ENCODE data around the gene PHYHIPL. TPM values are rescaled to one million over a fixed set of nuclear protein-coding genes. Genes with fewer than 3 reads are reported as not detected.

The PHYHIPL gene
- total and polyA plus RNA-seq, 4 donors: 1.3 to 3.0 (median 2.0) TPM

DNA sequence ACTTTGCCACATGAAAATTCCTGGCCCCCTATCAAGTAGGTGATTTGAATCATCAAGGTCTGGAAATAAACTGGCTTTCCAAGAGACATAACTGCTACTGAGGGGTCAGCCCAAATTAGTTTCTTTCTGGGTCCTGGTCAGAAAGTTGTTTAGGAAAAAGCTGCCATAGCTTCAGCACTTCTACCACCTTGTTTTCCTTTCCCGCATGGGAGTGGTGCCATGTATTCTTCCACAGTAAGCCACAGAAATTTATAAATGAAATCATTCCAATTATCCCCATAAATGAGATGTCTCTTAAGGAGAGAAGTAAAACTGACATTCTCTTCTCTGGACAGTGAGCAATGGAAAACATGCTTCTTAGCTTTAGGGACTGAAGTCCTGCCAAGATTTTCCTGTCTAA lies 80.8 kb downstream of the PHYHIPL start:
- Histone ChIP-seq H3K9me3 (ENCODE audit: control insufficient read depth in 4 of 4, low read length in 3 of 4) (no peaks in the 10 kb centered on the region), H3K27ac (ENCODE audit: low read depth in 1 of 2, low read length in 2 of 2) (no peak overlapping the region), H3K4me1 (ENCODE audit: control insufficient read depth in 4 of 4, insufficient read depth in 4 of 4, low read length in 3 of 4) (no peaks in the 10 kb centered on the region), H3K27me3 (ENCODE audit: control insufficient read depth in 4 of 4, insufficient read depth in 4 of 4, low read length in 3 of 4) (no peaks in the 10 kb centered on the region), H3K4me3 (ENCODE audit: low read depth in 1 of 3, low read length in 3 of 3) (no peak overlapping the region), H3K36me3 (ENCODE audit: control insufficient read depth in 4 of 4, insufficient read depth in 3 of 4, low read depth in 1 of 4, low read length in 3 of 4) (peaks cover 0 to 3% (median 0%) of the 10 kb centered on the region in 4 donors), H3K9ac (ENCODE audit: low read depth in 1 of 2, low read length in 2 of 2) (no peak overlapping the region)
- no peak for DNase-seq (ENCODE audit: low spot score)
- 96% methylated on average over 1 of the region's 1 CpG for WGBS
- TF ChIP-seq NR2F2 (IDR thresholded peaks at IDR 0.05): no peak

DNA sequence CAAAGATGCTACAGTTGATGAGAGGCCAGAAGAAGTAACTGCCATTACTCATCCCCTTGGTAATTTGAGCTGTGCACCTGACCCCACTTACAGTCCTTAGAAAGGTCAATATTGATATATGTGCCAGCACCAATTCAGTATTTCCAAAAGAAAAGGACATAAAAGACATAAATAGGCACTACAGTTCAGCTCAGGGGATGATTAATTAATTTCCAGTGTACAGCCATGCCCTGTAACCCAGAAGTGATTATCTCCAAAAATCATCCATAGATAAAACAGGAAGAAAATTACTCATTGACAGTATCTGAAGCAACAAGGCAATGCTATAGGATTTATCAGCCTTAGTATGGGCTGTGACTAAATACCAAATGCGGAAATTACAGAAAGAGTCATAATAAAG lies 82.4 kb downstream of the PHYHIPL start:
- H3K4me1 ChIP-seq (ENCODE audit: control insufficient read depth in 4 of 4, insufficient read depth in 4 of 4, low read length in 3 of 4): no peaks in the 10 kb centered on the region
- no peak for TF ChIP-seq HNF4A (conservative IDR thresholded peaks at IDR 0.05)
- TF ChIP-seq FOXA2 (IDR thresholded peaks at IDR 0.05): no peak
- TF ChIP-seq SP1 (IDR thresholded peaks at IDR 0.05): no peak
- TF ChIP-seq YY1 (IDR thresholded peaks at IDR 0.05): no peak
- no peak for TF ChIP-seq MAX (IDR thresholded peaks at IDR 0.05)
- no peak overlapping the region for H3K4me3 ChIP-seq (ENCODE audit: low read depth in 1 of 3, low read length in 3 of 3)
- 100% methylated on average over 1 of the region's 1 CpG for WGBS
- no peaks in the 10 kb centered on the region for H3K36me3 ChIP-seq (ENCODE audit: control insufficient read depth in 4 of 4, insufficient read depth in 3 of 4, low read depth in 1 of 4, low read length in 3 of 4)
- no peaks in the 10 kb centered on the region for H3K9me3 ChIP-seq (ENCODE audit: control insufficient read depth in 4 of 4, low read length in 3 of 4)
- H3K9ac ChIP-seq (ENCODE audit: low read depth in 1 of 2, low read length in 2 of 2): no peak overlapping the region
- no peak overlapping the region for H3K27ac ChIP-seq (ENCODE audit: low read depth in 1 of 2, low read length in 2 of 2)
- H3K27me3 ChIP-seq (ENCODE audit: control insufficient read depth in 4 of 4, insufficient read depth in 4 of 4, low read length in 3 of 4): no peaks in the 10 kb centered on the region
- no peak for DNase-seq (ENCODE audit: low spot score)

DNA sequence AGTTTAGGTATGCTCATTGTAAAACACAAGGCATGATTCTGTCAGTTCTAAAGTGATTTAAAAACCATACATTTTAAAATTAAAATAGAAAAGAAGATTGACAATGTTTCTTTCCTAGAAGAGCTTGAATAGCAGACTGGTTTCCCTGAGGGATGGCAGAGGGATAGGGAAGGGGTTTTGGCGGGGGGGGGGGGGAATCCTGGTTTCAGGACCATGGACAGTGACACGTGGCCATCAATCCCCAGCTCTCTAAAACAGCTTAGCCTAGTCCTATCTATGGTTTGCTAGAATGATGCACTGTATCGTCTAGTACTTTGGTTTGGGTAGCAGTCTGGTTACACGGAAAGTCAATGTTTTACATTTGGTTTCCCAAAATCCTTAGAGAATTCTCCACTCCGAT lies 88.7 kb downstream of the PHYHIPL start:
- no peak overlapping the region for H3K9ac ChIP-seq (ENCODE audit: low read depth in 1 of 2, low read length in 2 of 2)
- TF ChIP-seq ATF3 (IDR thresholded peaks at IDR 0.05): no peak
- no peak for TF ChIP-seq MAX (IDR thresholded peaks at IDR 0.05)
- no peak for TF ChIP-seq TAF1 (conservative IDR thresholded peaks at IDR 0.05)
- no peak for TF ChIP-seq YY1 (IDR thresholded peaks at IDR 0.05)
- no peak for TF ChIP-seq RAD21 (IDR thresholded peaks at IDR 0.05)
- TF ChIP-seq, protein P1, sequence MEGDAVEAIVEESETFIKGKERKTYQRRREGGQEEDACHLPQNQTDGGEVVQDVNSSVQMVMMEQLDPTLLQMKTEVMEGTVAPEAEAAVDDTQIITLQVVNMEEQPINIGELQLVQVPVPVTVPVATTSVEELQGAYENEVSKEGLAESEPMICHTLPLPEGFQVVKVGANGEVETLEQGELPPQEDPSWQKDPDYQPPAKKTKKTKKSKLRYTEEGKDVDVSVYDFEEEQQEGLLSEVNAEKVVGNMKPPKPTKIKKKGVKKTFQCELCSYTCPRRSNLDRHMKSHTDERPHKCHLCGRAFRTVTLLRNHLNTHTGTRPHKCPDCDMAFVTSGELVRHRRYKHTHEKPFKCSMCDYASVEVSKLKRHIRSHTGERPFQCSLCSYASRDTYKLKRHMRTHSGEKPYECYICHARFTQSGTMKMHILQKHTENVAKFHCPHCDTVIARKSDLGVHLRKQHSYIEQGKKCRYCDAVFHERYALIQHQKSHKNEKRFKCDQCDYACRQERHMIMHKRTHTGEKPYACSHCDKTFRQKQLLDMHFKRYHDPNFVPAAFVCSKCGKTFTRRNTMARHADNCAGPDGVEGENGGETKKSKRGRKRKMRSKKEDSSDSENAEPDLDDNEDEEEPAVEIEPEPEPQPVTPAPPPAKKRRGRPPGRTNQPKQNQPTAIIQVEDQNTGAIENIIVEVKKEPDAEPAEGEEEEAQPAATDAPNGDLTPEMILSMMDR (IDR thresholded peaks at IDR 0.05; ENCODE audit: low read depth, low read length, missing input control): no peak
- TF ChIP-seq NR2F2 (IDR thresholded peaks at IDR 0.05): no peak
- peak; percentile 96 for TF ChIP-seq REST (IDR thresholded peaks at IDR 0.05)
- H3K27ac ChIP-seq (ENCODE audit: low read depth in 1 of 2, low read length in 2 of 2): no peak overlapping the region
- H3K36me3 ChIP-seq (ENCODE audit: control insufficient read depth in 4 of 4, insufficient read depth in 3 of 4, low read depth in 1 of 4, low read length in 3 of 4): no peaks in the 10 kb centered on the region
- no peaks in the 10 kb centered on the region for H3K27me3 ChIP-seq (ENCODE audit: control insufficient read depth in 4 of 4, insufficient read depth in 4 of 4, low read length in 3 of 4)
- no peaks in the 10 kb centered on the region for H3K9me3 ChIP-seq (ENCODE audit: control insufficient read depth in 4 of 4, low read length in 3 of 4)
- WGBS: 59% methylated on average over 5 of the region's 5 CpGs
- no peaks in the 10 kb centered on the region for H3K4me1 ChIP-seq (ENCODE audit: control insufficient read depth in 4 of 4, insufficient read depth in 4 of 4, low read length in 3 of 4)
- DNase-seq (ENCODE audit: low spot score): no peak
- H3K4me3 ChIP-seq (ENCODE audit: low read depth in 1 of 3, low read length in 3 of 3): no peak overlapping the region
